PC-3 (cell line): ENCODE results near the gene DENND6B.

Experiments
- CTCF ChIP-seq: fragments of 300-600 bp; sonication (generic); conservative IDR thresholded peaks from 2 replicates; pipeline ENCODE4 v1.5.1; 2017; ENCODE audit warnings: antibody characterized with exemption, low read depth, mild to moderate bottlenecking, low read length
- EZH2 ChIP-seq: fragments of 300-600 bp; sonication (generic); IDR thresholded peaks from one replicate; pipeline ENCODE4 v1.6.1; 2017; ENCODE audit warnings: antibody characterized with exemption, mild to moderate bottlenecking, low read length; ENCODE audit not compliant: unreplicated experiment
- EZH2phosphoT487 ChIP-seq: fragments of 300-600 bp; sonication (generic); IDR thresholded peaks from 2 replicates; pipeline ENCODE4 v1.6.1; 2018; ENCODE audit warnings: mild to moderate bottlenecking, antibody characterized with exemption, low read length, borderline replicate concordance

DNA sequence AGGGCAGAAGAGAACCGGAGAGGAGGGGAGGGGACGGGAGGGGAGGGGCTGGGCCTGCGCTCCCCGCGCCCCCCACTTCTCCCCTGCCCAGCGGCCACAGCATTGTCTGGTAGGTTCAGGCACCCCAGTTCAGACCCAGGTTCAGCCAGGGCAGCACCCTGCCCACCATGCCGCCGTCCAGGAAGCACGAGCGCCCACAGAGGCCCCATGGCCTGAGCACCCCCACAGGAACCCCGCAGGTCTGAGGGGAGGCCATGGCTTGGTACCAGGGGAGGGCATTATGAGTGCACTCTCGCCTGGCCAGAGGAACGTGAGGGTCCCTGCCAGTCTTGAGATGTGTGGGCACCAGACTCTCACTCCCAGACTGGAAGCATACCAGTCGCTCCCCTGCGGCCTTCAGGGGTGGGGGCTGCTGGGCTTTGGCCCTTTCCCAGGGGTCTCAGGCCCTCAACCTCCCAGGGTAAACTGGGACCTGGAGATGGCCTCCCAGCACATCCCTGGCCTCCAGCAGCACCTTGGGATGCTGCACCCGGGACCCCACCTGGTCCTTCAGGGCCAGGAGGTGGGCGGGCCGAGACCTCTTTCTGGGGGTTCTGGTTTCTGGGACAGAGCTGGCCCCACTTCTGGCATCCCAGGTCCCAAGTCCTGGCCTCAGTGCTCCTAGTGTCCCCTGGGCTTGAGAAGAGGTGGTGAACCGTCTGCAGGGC, 18.8 kb downstream of the DENND6B start:
- TF ChIP-seq CTCF (no peak), EZH2 (no peak), EZH2phosphoT487 (no peak)
